Nephron progenitor cell (in vitro differentiated cells): ENCODE results near the gene TRIM37.

Source experiments
- DNase-seq: peaks from one replicate; pipeline ENCODE4 v3.0.0; 2021
- H3K27ac Mint-ChIP-seq: 2 replicates; pipeline ENCODE4 v1.8.0; 2021; ENCODE audit warnings: mild to moderate bottlenecking, moderate library complexity, mixed read lengths
- H3K27me3 Mint-ChIP-seq: 2 replicates; pipeline ENCODE4 v1.8.0; 2021; ENCODE audit warnings: mild to moderate bottlenecking, low read depth, mixed read lengths; ENCODE audit not compliant: poor library complexity
- H3K36me3 Mint-ChIP-seq: 2 replicates; pipeline ENCODE4 v1.8.0; 2021; ENCODE audit warnings: low read depth, mixed read lengths
- H3K4me1 Mint-ChIP-seq: 2 replicates; pipeline ENCODE4 v1.8.0; 2021; ENCODE audit warnings: mixed read lengths
- H3K4me3 Mint-ChIP-seq: 2 replicates; pipeline ENCODE4 v1.8.0; 2021; ENCODE audit warnings: mild to moderate bottlenecking, moderate library complexity, mixed read lengths
- H3K9me3 Mint-ChIP-seq: 2 replicates; pipeline ENCODE4 v1.8.0; 2021; ENCODE audit warnings: mild to moderate bottlenecking, moderate library complexity, mixed read lengths
- CTCF ChIP-seq: fragments of 200-600 bp; sonication (generic); IDR thresholded peaks from 2 replicates; pipeline ENCODE4 v1.5.0; 2021; ENCODE audit warnings: antibody characterized with exemption

TRIM37 gene

GRCh38 chr17:59152925-59153324, 46.2 kb upstream of the TRIM37 start:
- peaks cover 35% of the 10 kb centered on the region for H3K36me3 Mint-ChIP-seq
- no peaks in the 10 kb centered on the region for H3K9me3 Mint-ChIP-seq
- no peaks in the 10 kb centered on the region for H3K27me3 Mint-ChIP-seq
- no peak for DNase-seq
- no peak for TF ChIP-seq CTCF
- peaks cover 38% of the 10 kb centered on the region for H3K4me1 Mint-ChIP-seq
- H3K4me3 Mint-ChIP-seq, result no peak overlapping the region
- H3K27ac Mint-ChIP-seq, result no peak overlapping the region

- Mint-ChIP-seq H3K27ac (peak overlapping the region; percentile 0), H3K27me3 (no peaks in the 10 kb centered on the region), H3K36me3 (peaks cover 39% of the 10 kb centered on the region), H3K4me3 (no peak overlapping the region), H3K9me3 (peaks cover 4% of the 10 kb centered on the region), H3K4me1 (peaks cover 33% of the 10 kb centered on the region)
- DNase-seq, result no peak
- no peak for TF ChIP-seq CTCF
These were observed 44.9 kb upstream of the TRIM37 start for GRCh38 chr17:59151591-59151990.

- Mint-ChIP-seq H3K27me3 (no peaks in the 10 kb centered on the region), H3K9me3 (peaks cover 4% of the 10 kb centered on the region), H3K36me3 (peaks cover 41% of the 10 kb centered on the region), H3K27ac (no peak overlapping the region), H3K4me3 (no peak overlapping the region), H3K4me1 (peaks cover 33% of the 10 kb centered on the region)
- no peak for DNase-seq
- TF ChIP-seq CTCF, result no peak
These were observed 44.3 kb upstream of the TRIM37 start for GRCh38 chr17:59151006-59151405.

GRCh38 chr17:59149841-59150511, 43.3 kb upstream of the TRIM37 start:
- DNase-seq, result no peak
- H3K36me3 Mint-ChIP-seq, result peaks cover 51% of the 10 kb centered on the region
- no peak overlapping the region for H3K27ac Mint-ChIP-seq
- peaks cover 11% of the 10 kb centered on the region for H3K9me3 Mint-ChIP-seq
- peaks cover 33% of the 10 kb centered on the region for H3K4me1 Mint-ChIP-seq
- H3K4me3 Mint-ChIP-seq, result no peak overlapping the region
- no peak for TF ChIP-seq CTCF
- H3K27me3 Mint-ChIP-seq, result no peaks in the 10 kb centered on the region

GRCh38 chr17:59149051-59149450, 42.4 kb upstream of the TRIM37 start:
- Mint-ChIP-seq H3K27me3 (no peaks in the 10 kb centered on the region), H3K36me3 (peaks cover 60% of the 10 kb centered on the region), H3K4me3 (no peak overlapping the region), H3K4me1 (peaks cover 33% of the 10 kb centered on the region), H3K27ac (no peak overlapping the region), H3K9me3 (peaks cover 18% of the 10 kb centered on the region)
- no peak for DNase-seq
- TF ChIP-seq CTCF, result no peak

GRCh38 chr17:59145571-59146096, 39.0 kb upstream of the TRIM37 start:
- DNase-seq, result no peak
- no peak overlapping the region for H3K27ac Mint-ChIP-seq
- peaks cover 5% of the 10 kb centered on the region for H3K4me1 Mint-ChIP-seq
- no peak overlapping the region for H3K4me3 Mint-ChIP-seq
- H3K27me3 Mint-ChIP-seq, result no peaks in the 10 kb centered on the region
- H3K36me3 Mint-ChIP-seq, result peaks cover 68% of the 10 kb centered on the region
- H3K9me3 Mint-ChIP-seq, result peaks cover 19% of the 10 kb centered on the region
- TF ChIP-seq CTCF, result no peak
